ENCODE results near the gene TBCD.

Gene TBCD

DNA sequence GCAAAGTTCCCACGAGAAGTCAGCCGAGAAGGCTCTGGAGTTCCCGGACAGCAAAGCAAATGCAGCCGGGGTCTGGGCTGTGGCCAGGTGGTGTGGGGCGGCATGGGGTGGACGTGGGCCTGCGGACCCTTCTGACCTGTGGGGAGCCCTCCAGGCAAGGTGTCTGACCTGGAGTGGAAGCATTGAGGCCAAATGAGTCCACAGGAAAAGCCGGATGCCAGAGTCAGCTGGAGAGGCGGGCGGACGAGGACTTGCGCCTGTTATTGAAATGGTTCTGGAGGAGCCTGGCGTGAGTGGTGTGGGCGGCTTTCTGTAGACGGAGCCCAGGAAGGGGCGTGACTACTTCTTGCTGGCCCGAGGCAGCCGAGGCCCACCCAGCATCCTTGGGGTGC, 138.5 kb downstream of the TBCD start:
- no peak for ATAC-seq (replicated peaks)
- Mint-ChIP-seq H3K36me3 (ENCODE audit: insufficient read depth) (peaks cover 34% of the 10 kb centered on the region), H3K4me1 (ENCODE audit: low read depth in 2 of 2) (peaks cover 39 to 45% of the 10 kb centered on the region in 2 donors), H3K27ac (peak overlapping the region; percentile 79 to 89), H3K4me3 (no peak overlapping the region), H3K9me3 (no peaks in the 10 kb centered on the region), H3K27me3 (no peaks in the 10 kb centered on the region)
- no peak for DNase-seq

GRCh38 chr17:82890926-82891678, 139.2 kb downstream of the TBCD start:
- DNase-seq (no peak), ATAC-seq (replicated peaks) (no peak)
- H3K4me3 Mint-ChIP-seq: peak overlapping the region; percentile 29 to 52
- peak overlapping the region; percentile 79 to 89 for H3K27ac Mint-ChIP-seq
- H3K36me3 Mint-ChIP-seq (ENCODE audit: insufficient read depth): peaks cover 30% of the 10 kb centered on the region
- H3K27me3 Mint-ChIP-seq: no peaks in the 10 kb centered on the region
- no peaks in the 10 kb centered on the region for H3K9me3 Mint-ChIP-seq
- H3K4me1 Mint-ChIP-seq (ENCODE audit: low read depth in 2 of 2): peaks cover 36 to 42% of the 10 kb centered on the region in 2 donors

DNA sequence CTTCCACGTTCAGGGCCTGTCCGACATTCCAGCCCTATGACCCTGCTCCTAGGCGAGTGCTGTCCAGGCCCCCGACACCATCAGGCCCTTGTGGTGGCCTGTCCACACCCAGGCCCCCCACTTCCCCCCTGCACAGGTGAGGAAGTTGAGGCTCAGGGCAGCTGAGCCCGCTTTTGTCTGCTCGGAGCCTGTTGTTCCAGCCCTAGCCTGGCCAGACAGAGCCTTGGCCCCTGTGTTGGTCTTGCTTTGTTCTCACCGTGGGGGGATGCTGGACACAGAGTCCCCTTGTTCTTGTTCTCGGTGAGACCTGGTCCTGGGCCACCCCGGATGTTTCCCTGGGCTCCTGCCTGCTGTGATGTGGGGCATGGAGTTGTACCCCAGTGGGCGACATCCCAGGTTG, 140.0 kb downstream of the TBCD start:
- Mint-ChIP-seq H3K36me3 (ENCODE audit: insufficient read depth) (peaks cover 28% of the 10 kb centered on the region), H3K4me3 (peak overlapping the region in 1 of 2 donors; percentile 61), H3K27ac (peak overlapping the region; percentile 92 to 96), H3K9me3 (no peaks in the 10 kb centered on the region), H3K27me3 (no peaks in the 10 kb centered on the region), H3K4me1 (ENCODE audit: low read depth in 2 of 2) (peaks cover 33 to 40% of the 10 kb centered on the region in 2 donors)
- no peak for DNase-seq
- no peak for ATAC-seq (replicated peaks)

DNA sequence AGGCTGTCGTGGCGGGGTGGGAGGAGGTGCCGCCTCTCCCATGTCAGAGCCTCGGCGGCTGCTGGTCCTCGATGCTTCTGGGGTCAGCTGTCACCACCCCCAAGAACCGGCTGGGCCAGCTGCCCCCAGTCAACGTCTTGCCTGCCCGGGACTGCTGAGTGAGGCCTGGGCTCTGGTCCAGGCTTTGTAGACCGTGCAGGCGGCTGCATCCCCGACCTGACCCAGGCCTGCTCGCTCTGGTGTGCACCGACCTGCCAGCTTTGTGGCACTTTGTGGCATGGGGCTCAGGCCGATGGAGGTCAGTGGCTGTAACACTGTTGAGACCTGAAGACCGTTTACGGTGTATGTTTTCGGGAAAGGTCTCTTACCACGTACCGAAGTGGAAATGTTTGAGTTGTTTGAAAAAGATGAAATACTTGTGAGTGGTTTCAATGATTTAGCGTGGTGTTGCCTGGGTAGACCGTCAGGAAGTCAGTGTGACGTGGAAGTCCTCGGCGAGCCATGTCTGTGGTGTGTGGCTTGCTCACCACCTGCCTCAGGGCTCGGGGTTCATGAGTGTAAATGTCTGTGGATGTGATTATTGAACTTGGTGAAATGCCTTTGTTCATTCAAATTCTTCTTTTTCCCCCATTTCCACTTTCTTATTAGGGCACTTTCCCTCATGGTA, 141.2 kb downstream of the TBCD start:
- Mint-ChIP-seq H3K4me3 (peak overlapping the region; percentile 60 to 64), H3K27ac (peak overlapping the region; percentile 92 to 96), H3K36me3 (ENCODE audit: insufficient read depth) (peaks cover 28% of the 10 kb centered on the region), H3K9me3 (no peaks in the 10 kb centered on the region), H3K4me1 (ENCODE audit: low read depth in 2 of 2) (peaks cover 26 to 34% of the 10 kb centered on the region in 2 donors), H3K27me3 (no peaks in the 10 kb centered on the region)
- peak; percentile 100 for ATAC-seq (replicated peaks)
- DNase-seq: peak; percentile 78 to 81 (median 79)

- Mint-ChIP-seq H3K27me3 (no peaks in the 10 kb centered on the region), H3K27ac (peak overlapping the region; percentile 92 to 96), H3K36me3 (ENCODE audit: insufficient read depth) (peaks cover 24% of the 10 kb centered on the region), H3K9me3 (no peaks in the 10 kb centered on the region), H3K4me1 (ENCODE audit: low read depth in 2 of 2) (peaks cover 28 to 34% of the 10 kb centered on the region in 2 donors), H3K4me3 (peak overlapping the region in 1 of 2 donors; percentile 43)
- ATAC-seq (replicated peaks) (no peak), DNase-seq (no peak)
These were observed 141.9 kb downstream of the TBCD start for GRCh38 chr17:82893779-82894178.

DNA sequence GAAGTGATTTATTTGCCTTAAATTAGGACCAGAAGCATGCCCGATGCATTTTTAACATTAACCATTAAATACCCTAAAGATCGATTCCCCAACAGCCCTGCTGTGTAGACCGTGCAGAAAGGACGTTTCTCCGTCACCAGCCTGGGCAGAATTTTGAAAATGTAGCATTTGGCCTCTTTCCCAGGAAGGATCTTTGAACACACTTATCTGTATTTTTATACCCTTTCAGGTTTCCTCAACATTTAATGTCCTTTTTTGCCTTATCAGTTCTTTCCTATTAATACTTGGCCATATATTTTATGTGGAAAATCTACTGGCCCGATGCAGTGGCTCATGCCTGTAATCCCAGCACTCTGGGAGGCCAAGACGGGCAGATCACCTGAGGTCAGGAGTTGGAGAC, 142.5 kb downstream of the TBCD start:
- no peaks in the 10 kb centered on the region for H3K27me3 Mint-ChIP-seq
- H3K9me3 Mint-ChIP-seq: no peaks in the 10 kb centered on the region
- H3K36me3 Mint-ChIP-seq (ENCODE audit: insufficient read depth): peaks cover 30% of the 10 kb centered on the region
- H3K4me3 Mint-ChIP-seq: peak overlapping the region in 1 of 2 donors; percentile 43
- no peak for DNase-seq
- no peak for ATAC-seq (replicated peaks)
- peaks cover 28 to 34% of the 10 kb centered on the region in 2 donors for H3K4me1 Mint-ChIP-seq (ENCODE audit: low read depth in 2 of 2)
- peak overlapping the region; percentile 92 to 96 for H3K27ac Mint-ChIP-seq

GRCh38 chr17:82895087-82895486, 143.2 kb downstream of the TBCD start:
- no peaks in the 10 kb centered on the region for H3K27me3 Mint-ChIP-seq
- no peak overlapping the region for H3K4me3 Mint-ChIP-seq
- H3K4me1 Mint-ChIP-seq (ENCODE audit: low read depth in 2 of 2): peaks cover 29 to 37% of the 10 kb centered on the region in 2 donors
- peaks cover 30% of the 10 kb centered on the region for H3K36me3 Mint-ChIP-seq (ENCODE audit: insufficient read depth)
- no peak for DNase-seq
- peak overlapping the region in 1 of 2 donors; percentile 44 for H3K27ac Mint-ChIP-seq
- no peak for ATAC-seq (replicated peaks)
- H3K9me3 Mint-ChIP-seq: no peaks in the 10 kb centered on the region

DNA sequence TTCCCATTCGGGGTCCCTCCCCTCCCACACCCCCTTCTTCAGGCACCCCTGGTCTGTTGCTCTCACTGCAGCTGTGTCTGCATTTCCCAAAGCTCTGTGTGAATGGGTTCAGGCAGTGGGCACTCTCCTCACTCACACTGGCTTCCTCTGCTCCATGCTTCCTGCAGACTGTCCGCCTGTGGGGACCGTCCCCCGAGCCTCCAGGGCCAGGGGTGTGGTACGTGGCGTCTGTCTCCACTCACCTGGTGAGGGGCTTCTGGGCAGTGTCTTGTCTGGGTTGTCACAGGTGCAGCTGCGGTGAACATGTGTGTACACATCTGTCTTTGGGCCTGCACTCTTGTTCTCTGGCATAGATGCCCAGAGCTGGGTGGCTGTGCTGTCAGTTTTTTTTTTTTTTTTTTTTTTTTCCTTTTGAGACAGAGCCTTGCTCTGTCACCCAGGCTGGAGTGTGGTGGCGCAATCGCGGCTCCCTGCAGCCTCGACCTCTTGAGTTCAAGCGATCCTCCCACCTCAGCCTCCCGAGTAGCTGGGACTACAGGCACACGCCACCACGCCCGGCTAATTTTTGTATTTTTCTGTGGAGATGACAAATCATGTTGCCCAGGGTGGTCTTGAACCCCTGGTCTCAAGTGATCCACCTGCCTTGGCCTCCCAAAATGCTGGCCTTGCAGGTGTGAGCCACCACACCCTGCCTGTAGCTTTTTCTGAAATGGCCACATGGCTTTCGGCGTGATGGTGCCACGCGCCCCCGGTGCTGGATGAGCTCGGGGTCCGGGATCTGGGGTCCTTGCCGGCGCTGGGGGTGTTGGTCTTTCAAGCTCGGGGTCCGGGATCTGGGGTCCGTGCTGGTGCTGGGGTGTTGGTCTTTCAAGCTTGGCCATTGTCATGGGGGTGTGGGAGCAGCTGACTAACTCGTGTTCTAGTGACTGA, 144.5 kb downstream of the TBCD start:
- no peak for ATAC-seq (replicated peaks)
- H3K9me3 Mint-ChIP-seq: no peaks in the 10 kb centered on the region
- no peaks in the 10 kb centered on the region for H3K27me3 Mint-ChIP-seq
- H3K27ac Mint-ChIP-seq: no peak overlapping the region
- H3K4me1 Mint-ChIP-seq (ENCODE audit: low read depth in 2 of 2): peaks cover 30 to 36% of the 10 kb centered on the region in 2 donors
- peaks cover 37% of the 10 kb centered on the region for H3K36me3 Mint-ChIP-seq (ENCODE audit: insufficient read depth)
- no peak overlapping the region for H3K4me3 Mint-ChIP-seq
- DNase-seq: no peak

- Mint-ChIP-seq H3K4me1 (ENCODE audit: low read depth in 2 of 2) (peaks cover 24 to 31% of the 10 kb centered on the region in 2 donors), H3K36me3 (ENCODE audit: insufficient read depth) (peaks cover 30% of the 10 kb centered on the region), H3K9me3 (no peaks in the 10 kb centered on the region), H3K27ac (peak overlapping the region in 1 of 2 donors; percentile 64), H3K27me3 (no peaks in the 10 kb centered on the region), H3K4me3 (no peak overlapping the region)
- DNase-seq (no peak), ATAC-seq (replicated peaks) (no peak)
These were observed 145.8 kb downstream of the TBCD start for GRCh38 chr17:82897514-82898249.

- Mint-ChIP-seq H3K4me1 (ENCODE audit: low read depth in 2 of 2) (peaks cover 12 to 20% of the 10 kb centered on the region in 2 donors), H3K27me3 (no peaks in the 10 kb centered on the region), H3K9me3 (no peaks in the 10 kb centered on the region), H3K27ac (no peak overlapping the region), H3K4me3 (no peak overlapping the region), H3K36me3 (ENCODE audit: insufficient read depth) (peaks cover 29% of the 10 kb centered on the region)
- ATAC-seq (replicated peaks): no peak
- no peak for DNase-seq
These were observed 147.2 kb downstream of the TBCD start for GRCh38 chr17:82898976-82899514.

DNA sequence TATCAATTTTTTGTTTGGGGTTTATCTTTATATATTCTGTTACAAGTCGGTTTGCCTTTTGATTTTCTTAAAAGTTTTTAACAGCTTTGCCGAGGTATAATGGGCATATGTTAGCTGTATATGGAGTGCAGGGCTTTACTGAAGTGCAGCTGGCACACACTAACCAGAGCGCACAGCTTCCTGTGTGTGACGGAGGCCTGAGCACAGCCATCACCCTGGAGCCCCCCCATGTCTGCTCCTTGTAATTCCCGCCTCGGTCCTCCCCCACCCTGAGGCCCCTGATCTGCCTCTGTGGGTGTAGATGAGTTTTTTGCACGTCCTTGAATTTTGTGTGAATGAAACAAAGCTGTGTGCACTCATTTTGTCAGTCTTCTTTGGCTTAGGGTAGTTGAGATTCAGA, 148.1 kb downstream of the TBCD start:
- H3K4me1 Mint-ChIP-seq (ENCODE audit: low read depth in 2 of 2): peaks cover 14 to 20% of the 10 kb centered on the region in 2 donors
- no peaks in the 10 kb centered on the region for H3K27me3 Mint-ChIP-seq
- DNase-seq (no peak), ATAC-seq (replicated peaks) (no peak)
- no peaks in the 10 kb centered on the region for H3K9me3 Mint-ChIP-seq
- peaks cover 30% of the 10 kb centered on the region for H3K36me3 Mint-ChIP-seq (ENCODE audit: insufficient read depth)
- H3K4me3 Mint-ChIP-seq: no peak overlapping the region
- H3K27ac Mint-ChIP-seq: peak overlapping the region in 1 of 2 donors; percentile 73

DNA sequence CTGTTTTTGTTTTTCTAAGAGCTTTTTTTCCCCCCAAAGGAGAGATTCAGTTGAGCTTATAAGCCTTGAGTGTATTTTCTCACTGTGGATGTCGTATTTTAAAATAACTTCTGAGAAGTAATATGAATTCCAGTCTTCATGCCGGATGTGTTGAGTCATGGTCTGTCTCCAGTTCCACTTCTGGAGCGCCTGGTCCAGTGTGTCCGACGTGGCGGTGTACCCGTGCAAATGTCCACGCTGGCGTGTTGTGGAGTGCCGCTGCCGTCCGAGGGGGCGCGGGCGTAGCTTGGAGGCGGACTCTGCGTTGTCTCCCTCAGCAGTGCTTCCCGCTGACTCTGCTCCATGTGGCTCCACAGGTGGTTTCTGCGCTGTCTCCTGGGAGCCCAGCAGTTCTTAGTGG, 148.9 kb downstream of the TBCD start:
- Mint-ChIP-seq H3K4me1 (ENCODE audit: low read depth in 2 of 2) (peaks cover 12 to 15% of the 10 kb centered on the region in 2 donors), H3K36me3 (ENCODE audit: insufficient read depth) (peaks cover 25% of the 10 kb centered on the region), H3K27me3 (no peaks in the 10 kb centered on the region), H3K9me3 (no peaks in the 10 kb centered on the region), H3K4me3 (no peak overlapping the region), H3K27ac (peak overlapping the region; percentile 73 to 76)
- ATAC-seq (replicated peaks): no peak
- DNase-seq: no peak
